ENCODE data around the gene SH3RF3.

SH3RF3 gene

GRCh38 chr2:109476641-109477441, 347.8 kb downstream of the SH3RF3 start:
- DNase-seq: no peak
- TF ChIP-seq CTCF (IDR thresholded peaks at IDR 0.05): no peak
- H3K4me3 Mint-ChIP-seq: no peak overlapping the region
- H3K27me3 Mint-ChIP-seq (ENCODE audit: low read depth, poor library complexity): peaks cover 3% of the 10 kb centered on the region
- no peaks in the 10 kb centered on the region for H3K36me3 Mint-ChIP-seq (ENCODE audit: low read depth)
- peaks cover 70% of the 10 kb centered on the region for H3K4me1 Mint-ChIP-seq
- H3K9me3 Mint-ChIP-seq: no peaks in the 10 kb centered on the region
- H3K27ac Mint-ChIP-seq: no peak overlapping the region

GRCh38 chr2:109478906-109479493, 350.0 kb downstream of the SH3RF3 start:
- no peaks in the 10 kb centered on the region for H3K36me3 Mint-ChIP-seq (ENCODE audit: low read depth)
- no peak for DNase-seq
- peaks cover 72% of the 10 kb centered on the region for H3K4me1 Mint-ChIP-seq
- H3K9me3 Mint-ChIP-seq: no peaks in the 10 kb centered on the region
- TF ChIP-seq CTCF (IDR thresholded peaks at IDR 0.05): no peak
- H3K27me3 Mint-ChIP-seq (ENCODE audit: low read depth, poor library complexity): peaks cover 5% of the 10 kb centered on the region
- H3K27ac Mint-ChIP-seq: no peak overlapping the region
- no peak overlapping the region for H3K4me3 Mint-ChIP-seq

DNA sequence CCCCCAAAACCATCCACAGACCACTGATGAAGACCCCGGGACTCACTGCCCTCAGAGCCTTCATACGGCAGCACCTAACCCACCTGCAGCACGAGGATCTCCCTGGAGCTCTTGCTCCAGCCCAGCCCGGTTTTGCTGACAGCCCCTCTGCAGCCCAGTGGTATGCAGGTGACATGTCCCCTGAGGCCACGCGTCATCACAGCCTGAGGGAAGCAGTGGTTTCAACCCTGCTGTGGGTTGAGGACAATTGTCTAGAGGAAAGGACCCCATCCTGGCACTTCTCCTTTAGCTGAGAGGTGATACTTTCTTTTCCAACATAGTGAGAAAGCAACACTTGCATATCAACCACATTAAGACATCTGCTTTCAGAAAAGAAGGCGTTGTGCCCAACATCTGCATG, 350.8 kb downstream of the SH3RF3 start:
- H3K4me3 Mint-ChIP-seq: no peak overlapping the region
- peaks cover 74% of the 10 kb centered on the region for H3K4me1 Mint-ChIP-seq
- no peak overlapping the region for H3K27ac Mint-ChIP-seq
- TF ChIP-seq CTCF (IDR thresholded peaks at IDR 0.05): no peak
- H3K9me3 Mint-ChIP-seq: no peaks in the 10 kb centered on the region
- H3K36me3 Mint-ChIP-seq (ENCODE audit: low read depth): no peaks in the 10 kb centered on the region
- peaks cover 5% of the 10 kb centered on the region for H3K27me3 Mint-ChIP-seq (ENCODE audit: low read depth, poor library complexity)
- no peak for DNase-seq

DNA sequence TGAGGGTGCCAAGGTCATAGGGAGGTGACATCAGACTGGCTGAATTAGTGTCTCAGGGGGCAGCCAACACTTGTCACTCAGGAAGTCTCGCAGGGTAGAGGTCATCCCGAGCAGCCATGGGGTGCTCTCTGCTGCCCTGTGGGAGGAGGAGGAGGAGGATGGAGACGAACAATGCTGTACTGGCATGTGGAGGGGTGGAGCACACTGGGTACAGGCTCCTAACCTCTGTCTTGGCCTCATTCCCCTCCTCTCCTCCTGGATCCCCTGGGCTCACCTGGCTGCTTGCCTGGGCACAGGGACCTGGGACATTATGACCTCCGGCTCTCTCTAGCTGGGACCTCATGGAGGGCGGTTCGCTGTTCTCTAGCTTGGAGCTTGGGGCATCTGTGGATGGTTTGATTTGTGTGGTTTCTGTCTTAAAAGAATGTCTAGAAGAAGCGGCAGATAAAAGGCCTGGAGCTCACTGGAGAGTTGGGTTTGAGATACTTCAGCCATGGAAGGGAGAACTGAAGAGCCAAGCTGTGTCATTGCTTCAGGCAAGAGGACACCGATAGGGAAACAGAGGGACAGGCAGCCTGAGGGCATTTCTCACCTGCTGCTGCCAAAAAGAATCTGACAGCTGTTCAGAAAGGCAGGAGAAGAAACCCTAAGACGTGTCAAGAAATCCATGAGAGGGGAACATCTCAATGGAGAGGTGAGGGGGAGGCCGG, 351.6 kb downstream of the SH3RF3 start:
- no peaks in the 10 kb centered on the region for H3K9me3 Mint-ChIP-seq
- DNase-seq: no peak
- H3K27ac Mint-ChIP-seq: no peak overlapping the region
- H3K27me3 Mint-ChIP-seq (ENCODE audit: low read depth, poor library complexity): peaks cover 5% of the 10 kb centered on the region
- no peak for TF ChIP-seq CTCF (IDR thresholded peaks at IDR 0.05)
- H3K4me1 Mint-ChIP-seq: peaks cover 76% of the 10 kb centered on the region
- H3K36me3 Mint-ChIP-seq (ENCODE audit: low read depth): no peaks in the 10 kb centered on the region
- no peak overlapping the region for H3K4me3 Mint-ChIP-seq

GRCh38 chr2:109481196-109481555, 352.2 kb downstream of the SH3RF3 start:
- Mint-ChIP-seq H3K4me1 (peaks cover 76% of the 10 kb centered on the region), H3K36me3 (ENCODE audit: low read depth) (no peaks in the 10 kb centered on the region), H3K27ac (no peak overlapping the region)

More at GRCh38 chr2:109481196-109481555, 352.2 kb downstream of the SH3RF3 start:
- DNase-seq: no peak
- no peaks in the 10 kb centered on the region for H3K9me3 Mint-ChIP-seq
- no peak for TF ChIP-seq CTCF (IDR thresholded peaks at IDR 0.05)
- peaks cover 5% of the 10 kb centered on the region for H3K27me3 Mint-ChIP-seq (ENCODE audit: low read depth, poor library complexity)
- H3K4me3 Mint-ChIP-seq: no peak overlapping the region
